PC-3 (cell line): ENCODE data around the gene MTMR4.

ENCODE experiments used
- CTCF ChIP-seq: fragments of 300-600 bp; sonication (generic); conservative IDR thresholded peaks from 2 replicates; pipeline ENCODE4 v1.5.1; 2017; ENCODE audit warnings: antibody characterized with exemption, low read depth, mild to moderate bottlenecking, low read length
- EZH2 ChIP-seq: fragments of 300-600 bp; sonication (generic); IDR thresholded peaks from one replicate; pipeline ENCODE4 v1.6.1; 2017; ENCODE audit warnings: antibody characterized with exemption, mild to moderate bottlenecking, low read length; ENCODE audit not compliant: unreplicated experiment

DNA sequence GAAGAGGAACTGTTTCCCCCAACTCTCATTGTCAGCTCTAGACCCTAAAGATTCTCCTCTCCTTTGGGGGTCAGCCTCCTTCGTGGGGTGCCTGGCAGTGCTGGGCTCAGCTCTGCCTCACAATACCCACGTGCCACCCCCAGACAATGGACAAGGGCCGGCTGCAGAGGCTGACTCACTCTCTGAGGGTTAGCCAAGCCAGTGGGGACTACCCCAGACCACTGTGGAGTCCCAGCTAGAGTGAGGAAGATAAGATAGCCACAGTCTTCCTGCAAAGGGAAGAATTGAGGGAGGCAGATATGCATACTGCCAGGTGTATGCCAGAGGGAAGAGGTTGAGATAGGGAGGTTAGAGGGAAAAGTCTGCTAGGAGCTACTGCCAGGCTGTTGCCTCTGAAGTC, 13.5 kb upstream of the MTMR4 start:
- TF ChIP-seq CTCF, result no peak
- TF ChIP-seq EZH2, result no peak
